ENCODE measurements around the gene OXA1L. TPM values are rescaled to one million over a fixed set of nuclear protein-coding genes. Genes with fewer than 3 reads are reported as not detected.
"Not testable (repeated sequence)": the region's sequence is repeated elsewhere in the genome, so short reads cannot be mapped to it uniquely, and the experiment has no call there.

Gene OXA1L
- total and polyA plus RNA-seq, 2 experiments from 2014 or later: 61.7 to 91.7 TPM

DNA sequence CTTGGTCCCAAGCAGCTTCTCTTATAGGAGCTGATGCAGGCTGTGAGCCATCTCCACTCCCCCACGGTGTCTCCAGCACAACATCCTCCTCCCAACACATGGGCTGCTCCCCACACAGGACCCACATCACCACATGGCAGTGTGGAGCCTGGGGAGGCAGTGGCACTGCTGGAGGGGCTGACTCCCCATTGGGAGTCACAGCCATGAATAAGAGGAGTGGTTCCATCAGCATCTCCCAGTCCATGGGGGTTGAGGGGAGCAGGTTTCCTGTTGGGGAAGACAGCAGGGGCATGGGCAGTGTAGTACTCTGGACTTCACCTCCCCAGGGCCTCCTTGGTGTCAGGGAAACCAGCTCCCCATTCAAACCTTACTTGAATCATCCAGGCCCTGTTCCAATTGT lies 40.5 kb upstream of the OXA1L start:
- Histone ChIP-seq H3K27ac (ENCODE audit: low read depth) (no peak overlapping the region), H3K4me2 (no peak overlapping the region), H3K27me3 (ENCODE audit: insufficient read depth) (no peaks in the 10 kb centered on the region), H3F3A (replicated peaks; ENCODE audit: low read depth) (no peaks in the 10 kb centered on the region), H3K36me3 (ENCODE audit: insufficient read depth) (no peaks in the 10 kb centered on the region), H3K4me3 (no peak overlapping the region), H3K4me1 (ENCODE audit: insufficient read depth) (no peaks in the 10 kb centered on the region), H2AFZ (no peak overlapping the region), H3K9me2 (ENCODE audit: insufficient read depth) (0 out of 2 replicates have a peak, but pooled peaks cover 6% of the 10 kb centered on the region), H4K20me1 (replicated peaks; ENCODE audit: insufficient read depth) (no peaks in the 10 kb centered on the region), H3K79me2 (replicated peaks; ENCODE audit: insufficient read depth) (no peaks in the 10 kb centered on the region)
- ATAC-seq (no peak), DNase-seq (ENCODE audit: low spot score) (no peak)
- Mint-ChIP-seq H3K4me1 (no peaks in the 10 kb centered on the region), H3K27ac (no peak overlapping the region), H3K36me3 (ENCODE audit: low read depth) (no peaks in the 10 kb centered on the region), H3K27me3 (ENCODE audit: insufficient read depth, low read depth, poor library complexity) (peaks cover 4% of the 10 kb centered on the region), H3K9me3 (peaks cover 4% of the 10 kb centered on the region; the same call in 1 of the 3 replicates), H3K4me3 (no peak overlapping the region)
- TF ChIP-seq, protein P1, sequence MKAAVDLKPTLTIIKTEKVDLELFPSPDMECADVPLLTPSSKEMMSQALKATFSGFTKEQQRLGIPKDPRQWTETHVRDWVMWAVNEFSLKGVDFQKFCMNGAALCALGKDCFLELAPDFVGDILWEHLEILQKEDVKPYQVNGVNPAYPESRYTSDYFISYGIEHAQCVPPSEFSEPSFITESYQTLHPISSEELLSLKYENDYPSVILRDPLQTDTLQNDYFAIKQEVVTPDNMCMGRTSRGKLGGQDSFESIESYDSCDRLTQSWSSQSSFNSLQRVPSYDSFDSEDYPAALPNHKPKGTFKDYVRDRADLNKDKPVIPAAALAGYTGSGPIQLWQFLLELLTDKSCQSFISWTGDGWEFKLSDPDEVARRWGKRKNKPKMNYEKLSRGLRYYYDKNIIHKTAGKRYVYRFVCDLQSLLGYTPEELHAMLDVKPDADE (IDR thresholded peaks at IDR 0.05): no peak
- TF ChIP-seq, protein P2, sequence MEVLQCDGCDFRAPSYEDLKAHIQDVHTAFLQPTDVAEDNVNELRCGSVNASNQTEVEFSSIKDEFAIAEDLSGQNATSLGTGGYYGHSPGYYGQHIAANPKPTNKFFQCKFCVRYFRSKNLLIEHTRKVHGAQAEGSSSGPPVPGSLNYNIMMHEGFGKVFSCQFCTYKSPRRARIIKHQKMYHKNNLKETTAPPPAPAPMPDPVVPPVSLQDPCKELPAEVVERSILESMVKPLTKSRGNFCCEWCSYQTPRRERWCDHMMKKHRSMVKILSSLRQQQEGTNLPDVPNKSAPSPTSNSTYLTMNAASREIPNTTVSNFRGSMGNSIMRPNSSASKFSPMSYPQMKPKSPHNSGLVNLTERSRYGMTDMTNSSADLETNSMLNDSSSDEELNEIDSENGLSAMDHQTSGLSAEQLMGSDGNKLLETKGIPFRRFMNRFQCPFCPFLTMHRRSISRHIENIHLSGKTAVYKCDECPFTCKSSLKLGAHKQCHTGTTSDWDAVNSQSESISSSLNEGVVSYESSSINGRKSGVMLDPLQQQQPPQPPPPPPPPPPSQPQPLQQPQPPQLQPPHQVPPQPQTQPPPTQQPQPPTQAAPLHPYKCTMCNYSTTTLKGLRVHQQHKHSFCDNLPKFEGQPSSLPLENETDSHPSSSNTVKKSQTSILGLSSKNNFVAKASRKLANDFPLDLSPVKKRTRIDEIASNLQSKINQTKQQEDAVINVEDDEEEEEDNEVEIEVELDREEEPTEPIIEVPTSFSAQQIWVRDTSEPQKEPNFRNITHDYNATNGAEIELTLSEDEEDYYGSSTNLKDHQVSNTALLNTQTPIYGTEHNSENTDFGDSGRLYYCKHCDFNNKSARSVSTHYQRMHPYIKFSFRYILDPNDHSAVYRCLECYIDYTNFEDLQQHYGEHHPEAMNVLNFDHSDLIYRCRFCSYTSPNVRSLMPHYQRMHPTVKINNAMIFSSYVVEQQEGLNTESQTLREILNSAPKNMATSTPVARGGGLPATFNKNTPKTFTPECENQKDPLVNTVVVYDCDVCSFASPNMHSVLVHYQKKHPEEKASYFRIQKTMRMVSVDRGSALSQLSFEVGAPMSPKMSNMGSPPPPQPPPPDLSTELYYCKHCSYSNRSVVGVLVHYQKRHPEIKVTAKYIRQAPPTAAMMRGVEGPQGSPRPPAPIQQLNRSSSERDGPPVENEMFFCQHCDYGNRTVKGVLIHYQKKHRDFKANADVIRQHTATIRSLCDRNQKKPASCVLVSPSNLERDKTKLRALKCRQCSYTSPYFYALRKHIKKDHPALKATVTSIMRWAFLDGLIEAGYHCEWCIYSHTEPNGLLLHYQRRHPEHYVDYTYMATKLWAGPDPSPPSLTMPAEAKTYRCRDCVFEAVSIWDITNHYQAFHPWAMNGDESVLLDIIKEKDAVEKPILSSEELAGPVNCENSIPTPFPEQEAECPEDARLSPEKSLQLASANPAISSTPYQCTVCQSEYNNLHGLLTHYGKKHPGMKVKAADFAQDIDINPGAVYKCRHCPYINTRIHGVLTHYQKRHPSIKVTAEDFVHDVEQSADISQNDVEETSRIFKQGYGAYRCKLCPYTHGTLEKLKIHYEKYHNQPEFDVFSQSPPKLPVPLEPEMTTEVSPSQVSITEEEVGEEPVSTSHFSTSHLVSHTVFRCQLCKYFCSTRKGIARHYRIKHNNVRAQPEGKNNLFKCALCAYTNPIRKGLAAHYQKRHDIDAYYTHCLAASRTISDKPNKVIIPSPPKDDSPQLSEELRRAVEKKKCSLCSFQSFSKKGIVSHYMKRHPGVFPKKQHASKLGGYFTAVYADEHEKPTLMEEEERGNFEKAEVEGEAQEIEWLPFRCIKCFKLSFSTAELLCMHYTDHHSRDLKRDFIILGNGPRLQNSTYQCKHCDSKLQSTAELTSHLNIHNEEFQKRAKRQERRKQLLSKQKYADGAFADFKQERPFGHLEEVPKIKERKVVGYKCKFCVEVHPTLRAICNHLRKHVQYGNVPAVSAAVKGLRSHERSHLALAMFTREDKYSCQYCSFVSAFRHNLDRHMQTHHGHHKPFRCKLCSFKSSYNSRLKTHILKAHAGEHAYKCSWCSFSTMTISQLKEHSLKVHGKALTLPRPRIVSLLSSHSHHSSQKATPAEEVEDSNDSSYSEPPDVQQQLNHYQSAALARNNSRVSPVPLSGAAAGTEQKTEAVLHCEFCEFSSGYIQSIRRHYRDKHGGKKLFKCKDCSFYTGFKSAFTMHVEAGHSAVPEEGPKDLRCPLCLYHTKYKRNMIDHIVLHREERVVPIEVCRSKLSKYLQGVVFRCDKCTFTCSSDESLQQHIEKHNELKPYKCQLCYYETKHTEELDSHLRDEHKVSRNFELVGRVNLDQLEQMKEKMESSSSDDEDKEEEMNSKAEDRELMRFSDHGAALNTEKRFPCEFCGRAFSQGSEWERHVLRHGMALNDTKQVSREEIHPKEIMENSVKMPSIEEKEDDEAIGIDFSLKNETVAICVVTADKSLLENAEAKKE (CRISPR knock-in tag; IDR thresholded peaks at IDR 0.05): no peak
- TF ChIP-seq EZH2 (IDR thresholded peaks at IDR 0.05; ENCODE audit: low read depth, unreplicated experiment) (no peak), ZNF331 (CRISPR knock-in tag; IDR thresholded peaks at IDR 0.05; ENCODE audit: low read depth) (no peak), NANOG (IDR thresholded peaks at IDR 0.05; ENCODE audit: borderline replicate concordance) (no peak), EZH2phosphoT487 (IDR thresholded peaks at IDR 0.05; ENCODE audit: unreplicated experiment) (no peak), ZNF114 (CRISPR knock-in tag; IDR thresholded peaks at IDR 0.05) (no peak)

DNA sequence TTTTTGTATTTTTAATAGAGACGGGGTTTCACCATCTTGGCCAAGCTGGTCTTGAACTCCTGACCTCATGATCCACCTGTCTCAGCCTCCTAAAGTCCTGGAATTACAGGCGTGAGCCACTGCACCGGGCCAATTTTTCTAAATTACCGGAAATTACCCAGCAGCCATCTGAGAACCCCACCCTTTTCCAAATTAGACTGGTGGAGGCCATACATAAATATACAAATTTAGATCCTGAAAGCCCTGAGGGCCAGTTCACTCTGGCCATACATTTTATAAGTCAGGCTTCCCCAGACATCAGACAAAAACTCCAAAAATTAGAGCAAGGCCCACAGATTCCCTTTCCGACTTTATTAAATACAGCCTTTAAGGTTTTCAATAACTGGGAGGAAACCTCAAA lies 34.4 kb upstream of the OXA1L start:
- H3K36me3 ChIP-seq (ENCODE audit: insufficient read depth); H3K4me1 Mint-ChIP-seq; H3K27me3 ChIP-seq (ENCODE audit: insufficient read depth); H3K9me2 ChIP-seq (ENCODE audit: insufficient read depth); H3K4me3 Mint-ChIP-seq; H3F3A ChIP-seq (replicated peaks; ENCODE audit: low read depth); H2AFZ ChIP-seq; H3K4me1 ChIP-seq (ENCODE audit: insufficient read depth); H3K79me2 ChIP-seq (replicated peaks; ENCODE audit: insufficient read depth); H3K9me3 Mint-ChIP-seq; H3K27ac ChIP-seq (ENCODE audit: low read depth); H3K4me2 ChIP-seq; DNase-seq (ENCODE audit: low spot score); H3K27me3 Mint-ChIP-seq (ENCODE audit: insufficient read depth, low read depth, poor library complexity); H3K27ac Mint-ChIP-seq; ATAC-seq; H3K4me3 ChIP-seq; H3K36me3 Mint-ChIP-seq (ENCODE audit: low read depth); H4K20me1 ChIP-seq (replicated peaks; ENCODE audit: insufficient read depth): not testable (repeated sequence)
